ENCODE measurements around the gene RIMS4.

The RIMS4 gene

GRCh38 chr20:44714102-44714700 is 96.1 kb downstream of the RIMS4 start:
- no peak for TF ChIP-seq CTCF (IDR thresholded peaks at IDR 0.05; ENCODE audit: low read depth, low read length, missing control alignments)
- DNase-seq (ENCODE audit: low read depth): no peak
- in situ Hi-C loops (cut with HindIII; ENCODE audit: low sequenced_read_pairs): no loop called here
- no peak overlapping the region for H3K4me3 ChIP-seq (ENCODE audit: low read depth, low read length)

- TF ChIP-seq CTCF (IDR thresholded peaks at IDR 0.05; ENCODE audit: low read depth, low read length, missing control alignments): no peak
- H3K4me3 ChIP-seq (ENCODE audit: low read depth, low read length): no peak overlapping the region
- no peak for DNase-seq (ENCODE audit: low read depth)
- in situ Hi-C loops (cut with HindIII; ENCODE audit: low sequenced_read_pairs): no loop called here
These were observed 99.1 kb downstream of the RIMS4 start for GRCh38 chr20:44711237-44711636.

- DNase-seq (ENCODE audit: low read depth): no peak
- no peak for TF ChIP-seq CTCF (IDR thresholded peaks at IDR 0.05; ENCODE audit: low read depth, low read length, missing control alignments)
- in situ Hi-C loops (cut with HindIII; ENCODE audit: low sequenced_read_pairs): no loop called here
- H3K4me3 ChIP-seq (ENCODE audit: low read depth, low read length): no peak overlapping the region
These were observed 100.5 kb downstream of the RIMS4 start for GRCh38 chr20:44709797-44710196.

GRCh38 chr20:44709380-44709779 is 101.0 kb downstream of the RIMS4 start:
- no peak for DNase-seq (ENCODE audit: low read depth)
- no peak overlapping the region for H3K4me3 ChIP-seq (ENCODE audit: low read depth, low read length)
- no peak for TF ChIP-seq CTCF (IDR thresholded peaks at IDR 0.05; ENCODE audit: low read depth, low read length, missing control alignments)
- in situ Hi-C loops (cut with HindIII; ENCODE audit: low sequenced_read_pairs): no loop called here

GRCh38 chr20:44707018-44707579 is 103.2 kb downstream of the RIMS4 start:
- in situ Hi-C loops (cut with HindIII; ENCODE audit: low sequenced_read_pairs): no loop called here
- TF ChIP-seq CTCF (IDR thresholded peaks at IDR 0.05; ENCODE audit: low read depth, low read length, missing control alignments): no peak
- no peak for DNase-seq (ENCODE audit: low read depth)
- no peak overlapping the region for H3K4me3 ChIP-seq (ENCODE audit: low read depth, low read length)

GRCh38 chr20:44706301-44707017 is 103.9 kb downstream of the RIMS4 start:
- no peak overlapping the region for H3K4me3 ChIP-seq (ENCODE audit: low read depth, low read length)
- in situ Hi-C loops (cut with HindIII; ENCODE audit: low sequenced_read_pairs): no loop called here
- no peak for TF ChIP-seq CTCF (IDR thresholded peaks at IDR 0.05; ENCODE audit: low read depth, low read length, missing control alignments)
- DNase-seq (ENCODE audit: low read depth): no peak
